ENCODE data around the gene C1QA. TPM values are rescaled to one million over a fixed set of nuclear protein-coding genes. Genes with fewer than 3 reads are reported as not detected.

The C1QA gene
- total and polyA plus RNA-seq, 4 experiments from 2014 or later = 1.2 to 2.2 TPM; not detected in 2

DNA sequence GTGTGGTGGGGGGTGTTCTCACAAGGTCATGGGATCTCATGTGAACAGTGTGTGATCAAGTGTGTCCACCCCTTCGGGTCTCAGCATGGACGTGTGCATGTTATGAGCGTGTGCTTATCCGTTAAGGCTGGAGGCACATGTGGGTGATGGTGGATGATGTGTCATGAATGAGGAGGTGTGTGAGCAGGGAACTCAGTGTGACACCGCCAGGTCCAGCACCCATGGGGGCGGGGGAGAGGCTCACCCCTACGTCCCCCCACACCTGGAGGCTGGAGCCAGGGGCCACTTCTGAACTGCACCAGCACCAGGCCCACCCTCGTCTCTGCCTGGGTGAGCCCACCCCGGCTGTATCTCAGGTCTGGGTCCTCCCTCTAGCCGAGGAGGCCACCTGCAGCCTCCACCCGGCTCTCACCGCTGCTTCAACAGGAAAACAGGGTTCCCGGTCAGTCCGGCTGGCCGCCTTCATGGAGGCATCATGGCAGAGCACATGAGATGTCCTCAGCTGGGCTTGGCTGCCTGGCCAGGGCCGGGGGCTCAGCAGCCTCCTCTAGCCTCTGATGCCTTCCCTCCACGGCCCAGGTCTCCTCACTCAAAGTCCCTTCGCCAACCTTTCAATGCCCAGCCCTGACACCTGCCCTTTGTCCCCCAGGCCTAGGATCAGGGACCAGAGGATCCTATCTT lies 34.2 kb upstream of the C1QA start:
- no peaks in the 10 kb centered on the region for H3K4me1 ChIP-seq (ENCODE audit: insufficient read depth, low read length)
- H3K9me3 ChIP-seq (ENCODE audit: control insufficient read depth in 1 of 2, low read length in 2 of 2) = no peaks in the 10 kb centered on the region
- Mint-ChIP-seq H3K27me3 (peaks cover 8 to 16% of the 10 kb centered on the region in 2 donors), H3K4me3 (no peak overlapping the region), H3K36me3 (no peaks in the 10 kb centered on the region), H3K9me3 (no peaks in the 10 kb centered on the region), H3K27ac (no peak overlapping the region), H3K4me1 (peaks cover 0 to 1% (median 0%) of the 10 kb centered on the region in 4 donors)
- no peak for DNase-seq
- H3K4me3 ChIP-seq (ENCODE audit: low read length in 2 of 2) = no peak overlapping the region
- no peak overlapping the region for H3K27ac ChIP-seq (ENCODE audit: low read depth, low read length)
- H3K27me3 ChIP-seq (ENCODE audit: insufficient read depth, low read length) = no peaks in the 10 kb centered on the region
- ChIA-PET CTCF (ENCODE audit: partially characterized antibody) (no interaction called here), POLR2A (ENCODE audit: partially characterized antibody) (no interaction called here)
- H3K36me3 ChIP-seq (ENCODE audit: insufficient read depth, low read length) = no peaks in the 10 kb centered on the region
- intact Hi-C loops (cut with micrococcal nuclease) = no loop called here

DNA sequence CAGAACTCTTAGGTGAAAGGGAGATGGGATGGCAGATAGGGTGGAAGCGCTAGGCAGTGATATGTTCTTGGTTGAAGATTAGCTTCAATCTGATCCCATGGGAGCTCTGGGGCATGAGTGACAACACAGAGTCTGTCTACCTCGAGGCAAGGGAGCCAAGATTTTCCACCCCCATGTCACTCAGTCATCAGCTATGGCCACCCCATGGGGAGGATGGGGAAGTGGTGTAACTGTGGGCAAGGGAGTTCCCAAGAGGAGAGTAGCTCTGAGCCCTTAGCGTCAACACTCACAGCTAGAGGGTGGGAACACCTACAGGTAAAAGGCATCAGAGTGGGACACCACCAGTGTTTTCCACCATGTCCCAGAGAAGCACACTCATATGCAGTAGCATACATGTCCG lies 30.3 kb upstream of the C1QA start:
- intact Hi-C loops (cut with micrococcal nuclease) = no loop called here
- H3K4me3 ChIP-seq (ENCODE audit: low read length in 2 of 2) = no peak overlapping the region
- Mint-ChIP-seq H3K4me3 (no peak overlapping the region), H3K9me3 (peaks cover 0 to 4% (median 0%) of the 10 kb centered on the region in 8 donors), H3K27me3 (peaks cover 23 to 24% of the 10 kb centered on the region in 2 donors), H3K4me1 (peaks cover 0 to 1% (median 0%) of the 10 kb centered on the region in 4 donors), H3K36me3 (no peaks in the 10 kb centered on the region), H3K27ac (no peak overlapping the region)
- no peaks in the 10 kb centered on the region for H3K36me3 ChIP-seq (ENCODE audit: insufficient read depth, low read length)
- no peaks in the 10 kb centered on the region for H3K27me3 ChIP-seq (ENCODE audit: insufficient read depth, low read length)
- H3K9me3 ChIP-seq (ENCODE audit: control insufficient read depth in 1 of 2, low read length in 2 of 2) = no peaks in the 10 kb centered on the region
- ChIA-PET POLR2A (ENCODE audit: partially characterized antibody) (no interaction called here), CTCF (ENCODE audit: partially characterized antibody) (no interaction called here)
- no peaks in the 10 kb centered on the region for H3K4me1 ChIP-seq (ENCODE audit: insufficient read depth, low read length)
- no peak overlapping the region for H3K27ac ChIP-seq (ENCODE audit: low read depth, low read length)
- no peak for DNase-seq

DNA sequence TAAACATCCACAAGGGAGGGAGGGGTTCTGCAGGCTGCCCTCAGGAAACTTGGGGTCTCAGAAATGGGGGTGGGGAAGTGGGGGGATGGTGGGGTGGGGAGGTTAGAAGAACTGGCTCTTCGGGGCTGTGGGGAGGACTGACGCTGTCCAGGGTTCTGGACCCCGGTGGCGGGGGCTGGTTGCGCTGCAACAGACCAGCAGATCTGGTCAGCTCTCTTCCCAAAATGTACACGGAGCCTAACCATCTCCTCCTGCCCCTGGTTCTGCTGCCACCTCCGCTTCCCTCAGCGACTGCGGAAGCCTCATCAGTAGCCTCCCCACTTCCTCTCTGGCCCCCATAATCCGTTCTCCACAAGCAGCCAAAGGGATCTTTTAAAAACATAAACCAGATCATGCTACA lies 29.3 kb upstream of the C1QA start:
- H3K36me3 ChIP-seq (ENCODE audit: insufficient read depth, low read length) = no peaks in the 10 kb centered on the region
- no peaks in the 10 kb centered on the region for H3K9me3 ChIP-seq (ENCODE audit: control insufficient read depth in 1 of 2, low read length in 2 of 2)
- CTCF ChIA-PET (ENCODE audit: partially characterized antibody) = no interaction called here
- H3K27me3 ChIP-seq (ENCODE audit: insufficient read depth, low read length) = no peaks in the 10 kb centered on the region
- DNase-seq = no peak
- intact Hi-C loops (cut with micrococcal nuclease) = no loop called here
- Mint-ChIP-seq H3K36me3 (no peaks in the 10 kb centered on the region), H3K27me3 (peaks cover 25 to 26% of the 10 kb centered on the region in 2 donors), H3K9me3 (peaks cover 0 to 4% (median 0%) of the 10 kb centered on the region in 8 donors), H3K27ac (no peak overlapping the region), H3K4me3 (no peak overlapping the region), H3K4me1 (peaks cover 0 to 1% (median 0%) of the 10 kb centered on the region in 4 donors)
- H3K4me3 ChIP-seq (ENCODE audit: low read length in 2 of 2) = no peak overlapping the region
- POLR2A ChIA-PET (ENCODE audit: partially characterized antibody) = no interaction called here
- H3K4me1 ChIP-seq (ENCODE audit: insufficient read depth, low read length) = no peaks in the 10 kb centered on the region
- no peak overlapping the region for H3K27ac ChIP-seq (ENCODE audit: low read depth, low read length)

DNA sequence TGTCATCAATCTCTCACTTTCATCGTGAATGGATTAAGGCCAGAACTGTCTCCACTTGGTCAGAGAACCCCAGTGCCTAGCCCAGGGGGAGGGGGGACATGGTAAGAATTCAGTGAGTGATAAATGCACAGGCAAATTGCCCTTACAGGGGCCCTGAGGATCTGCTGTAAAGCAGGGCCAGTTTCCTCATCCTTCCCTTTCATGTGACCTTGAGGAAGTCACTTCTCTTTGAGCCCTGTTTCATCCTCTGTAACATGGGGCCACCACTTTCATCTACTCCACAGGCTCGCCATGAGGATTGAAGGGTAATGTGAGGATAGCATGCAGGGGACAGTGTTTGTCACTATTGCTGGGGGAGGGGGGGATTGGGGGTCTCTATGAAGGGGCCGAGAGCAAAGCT lies 28.1 kb upstream of the C1QA start:
- CTCF ChIA-PET (ENCODE audit: partially characterized antibody) = no interaction called here
- POLR2A ChIA-PET (ENCODE audit: partially characterized antibody) = no interaction called here
- Histone ChIP-seq H3K27ac (ENCODE audit: low read depth, low read length) (no peak overlapping the region), H3K36me3 (ENCODE audit: insufficient read depth, low read length) (no peaks in the 10 kb centered on the region), H3K27me3 (ENCODE audit: insufficient read depth, low read length) (no peaks in the 10 kb centered on the region), H3K9me3 (ENCODE audit: control insufficient read depth in 1 of 2, low read length in 2 of 2) (no peaks in the 10 kb centered on the region), H3K4me1 (ENCODE audit: insufficient read depth, low read length) (no peaks in the 10 kb centered on the region), H3K4me3 (ENCODE audit: low read length in 2 of 2) (no peak overlapping the region)
- Mint-ChIP-seq H3K4me1 (peaks cover 0 to 1% (median 0%) of the 10 kb centered on the region in 4 donors), H3K27me3 (peaks cover 26 to 29% of the 10 kb centered on the region in 2 donors), H3K27ac (no peak overlapping the region), H3K4me3 (no peak overlapping the region), H3K9me3 (peaks cover 0 to 4% (median 0%) of the 10 kb centered on the region in 8 donors), H3K36me3 (no peaks in the 10 kb centered on the region)
- intact Hi-C loops (cut with micrococcal nuclease) = no loop called here
- DNase-seq = no peak

DNA sequence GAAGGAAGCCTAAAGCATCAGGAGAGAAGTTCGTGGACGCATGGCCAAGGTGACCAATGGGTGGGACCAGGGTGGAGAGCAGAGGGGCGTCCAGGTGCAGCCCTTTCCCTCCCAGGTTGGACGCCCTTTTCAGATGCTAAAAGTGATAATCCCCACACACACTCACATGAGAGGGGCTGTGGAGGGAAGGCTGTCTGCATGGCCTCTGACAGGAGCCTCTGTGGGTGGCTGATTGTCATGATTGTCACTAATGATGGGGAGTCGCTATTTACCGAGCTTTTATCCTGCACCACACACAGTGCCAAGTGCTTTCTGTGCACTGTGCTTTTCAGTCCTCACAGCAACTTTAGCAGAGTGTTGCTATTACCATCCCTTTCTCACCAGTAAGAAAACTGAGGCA lies 27.1 kb upstream of the C1QA start:
- POLR2A ChIA-PET (ENCODE audit: partially characterized antibody) = no interaction called here
- H3K4me3 ChIP-seq (ENCODE audit: low read length in 2 of 2) = no peak overlapping the region
- no peak overlapping the region for H3K27ac Mint-ChIP-seq

DNA sequence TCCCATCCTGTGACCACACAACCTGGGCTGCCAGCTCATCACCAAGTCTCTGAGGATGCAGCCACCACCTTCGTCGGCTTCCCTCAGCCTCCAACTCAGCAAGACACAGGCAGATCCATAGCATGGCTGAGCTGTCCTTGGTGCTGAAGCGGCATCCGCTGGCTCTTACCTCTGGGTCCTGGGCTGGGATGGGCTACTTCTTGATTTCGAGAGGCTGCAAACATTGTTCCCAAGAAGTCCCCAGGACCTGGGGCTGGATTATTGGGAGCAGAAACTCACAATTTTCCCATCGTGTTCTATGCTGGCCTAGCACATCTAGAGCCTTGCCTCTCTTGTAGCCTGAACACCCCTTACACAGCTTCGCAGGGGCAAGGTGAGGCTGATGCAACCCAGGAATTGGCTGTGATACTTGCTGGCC lies 24.9 kb upstream of the C1QA start:
- Histone ChIP-seq H3K4me3 (ENCODE audit: low read length in 2 of 2) (no peak overlapping the region), H3K9me3 (ENCODE audit: control insufficient read depth in 1 of 2, low read length in 2 of 2) (no peaks in the 10 kb centered on the region), H3K27ac (ENCODE audit: low read depth, low read length) (no peak overlapping the region), H3K36me3 (ENCODE audit: insufficient read depth, low read length) (no peaks in the 10 kb centered on the region), H3K27me3 (ENCODE audit: insufficient read depth, low read length) (no peaks in the 10 kb centered on the region), H3K4me1 (ENCODE audit: insufficient read depth, low read length) (no peaks in the 10 kb centered on the region)
- POLR2A ChIA-PET (ENCODE audit: partially characterized antibody) = no interaction called here
- Mint-ChIP-seq H3K4me3 (no peak overlapping the region), H3K9me3 (peaks cover 0 to 4% (median 0%) of the 10 kb centered on the region in 8 donors), H3K27me3 (peaks cover 25 to 27% of the 10 kb centered on the region in 2 donors), H3K36me3 (no peaks in the 10 kb centered on the region), H3K27ac (no peak overlapping the region), H3K4me1 (no peaks in the 10 kb centered on the region)
- intact Hi-C loops (cut with micrococcal nuclease) = no loop called here
- CTCF ChIA-PET (ENCODE audit: partially characterized antibody) = no interaction called here
- DNase-seq = peak in 2 of 5 donors; percentile 4 to 6

More for the DNA sequence above, 27.1 kb upstream of the C1QA start:
- Mint-ChIP-seq H3K9me3 (peaks cover 0 to 4% (median 0%) of the 10 kb centered on the region in 8 donors), H3K36me3 (no peaks in the 10 kb centered on the region), H3K27me3 (peaks cover 28 to 31% of the 10 kb centered on the region in 2 donors), H3K4me3 (no peak overlapping the region), H3K4me1 (peaks cover 0 to 1% (median 0%) of the 10 kb centered on the region in 4 donors)
- CTCF ChIA-PET (ENCODE audit: partially characterized antibody) = no interaction called here
- H3K9me3 ChIP-seq (ENCODE audit: control insufficient read depth in 1 of 2, low read length in 2 of 2) = no peaks in the 10 kb centered on the region
- no peaks in the 10 kb centered on the region for H3K36me3 ChIP-seq (ENCODE audit: insufficient read depth, low read length)
- no peaks in the 10 kb centered on the region for H3K27me3 ChIP-seq (ENCODE audit: insufficient read depth, low read length)
- intact Hi-C loops (cut with micrococcal nuclease) = no loop called here
- DNase-seq = no peak
- no peak overlapping the region for H3K27ac ChIP-seq (ENCODE audit: low read depth, low read length)
- H3K4me1 ChIP-seq (ENCODE audit: insufficient read depth, low read length) = no peaks in the 10 kb centered on the region

DNA sequence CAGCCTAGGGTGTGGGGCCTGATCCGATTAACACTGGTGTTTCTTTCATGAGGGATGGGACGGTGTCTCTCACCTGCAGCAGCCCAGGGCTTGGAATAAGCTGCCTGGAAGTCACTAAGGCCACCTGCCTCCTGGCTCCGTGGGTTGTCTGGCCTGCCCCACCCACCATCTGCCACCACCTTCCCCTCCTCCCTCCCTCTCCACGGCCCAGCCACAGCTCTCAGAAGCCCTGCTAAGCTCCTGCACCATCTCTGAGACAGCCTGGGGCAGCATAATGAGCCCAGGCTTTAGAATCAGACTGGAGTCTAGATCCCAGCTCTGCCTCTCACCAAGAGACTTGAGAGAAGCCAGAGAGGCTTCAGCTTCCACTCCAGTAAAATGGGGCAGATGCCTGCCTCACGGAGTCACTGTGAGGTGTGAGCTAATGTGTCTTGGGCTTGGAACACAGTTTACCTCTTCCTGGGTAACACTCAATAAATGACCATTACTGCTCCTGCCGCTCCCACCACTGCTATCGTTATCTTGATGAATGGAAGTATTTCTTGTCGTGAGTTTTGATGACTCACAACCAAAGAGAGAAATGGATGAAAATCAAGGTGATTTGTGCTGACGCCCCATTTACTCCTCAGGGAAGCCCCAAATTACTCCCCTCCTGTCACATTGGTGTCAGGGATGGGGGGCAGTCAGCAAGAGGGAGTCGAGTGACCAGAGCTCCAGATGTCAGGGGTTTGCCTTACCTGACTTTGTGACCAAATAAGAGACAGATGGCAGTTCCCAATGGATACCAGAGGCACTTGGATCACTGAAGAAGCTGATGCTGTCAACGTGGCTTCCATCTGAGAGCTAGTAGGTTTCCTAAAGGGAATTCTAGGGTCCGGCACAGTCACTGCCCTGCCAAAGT lies 23.5 kb upstream of the C1QA start:
- H3K27me3 ChIP-seq (ENCODE audit: insufficient read depth, low read length) = no peaks in the 10 kb centered on the region
- H3K27me3 Mint-ChIP-seq = peaks cover 31 to 32% of the 10 kb centered on the region in 2 donors
- POLR2A ChIA-PET (ENCODE audit: partially characterized antibody) = no interaction called here

More for the DNA sequence above, 23.5 kb upstream of the C1QA start:
- Mint-ChIP-seq H3K4me3 (no peak overlapping the region), H3K27ac (no peak overlapping the region), H3K36me3 (no peaks in the 10 kb centered on the region), H3K9me3 (peaks cover 0 to 4% (median 0%) of the 10 kb centered on the region in 8 donors), H3K4me1 (no peaks in the 10 kb centered on the region)
- Histone ChIP-seq H3K4me1 (ENCODE audit: insufficient read depth, low read length) (no peaks in the 10 kb centered on the region), H3K4me3 (ENCODE audit: low read length in 2 of 2) (no peak overlapping the region), H3K27ac (ENCODE audit: low read depth, low read length) (no peak overlapping the region), H3K36me3 (ENCODE audit: insufficient read depth, low read length) (no peaks in the 10 kb centered on the region), H3K9me3 (ENCODE audit: control insufficient read depth in 1 of 2, low read length in 2 of 2) (no peaks in the 10 kb centered on the region)
- intact Hi-C loops (cut with micrococcal nuclease) = no loop called here
- CTCF ChIA-PET (ENCODE audit: partially characterized antibody) = no interaction called here
- no peak for DNase-seq
